Measurements from ENCODE around the gene P2RX3. TPM values are rescaled to one million over a fixed set of nuclear protein-coding genes. Genes with fewer than 3 reads are reported as not detected.

P2RX3 gene
- total and polyA plus RNA-seq, 2 of the 8 experiments (the other 6 are each of a cell fraction or from before 2014, with no cell fraction given) = 0.45 to 0.47 TPM

DNA sequence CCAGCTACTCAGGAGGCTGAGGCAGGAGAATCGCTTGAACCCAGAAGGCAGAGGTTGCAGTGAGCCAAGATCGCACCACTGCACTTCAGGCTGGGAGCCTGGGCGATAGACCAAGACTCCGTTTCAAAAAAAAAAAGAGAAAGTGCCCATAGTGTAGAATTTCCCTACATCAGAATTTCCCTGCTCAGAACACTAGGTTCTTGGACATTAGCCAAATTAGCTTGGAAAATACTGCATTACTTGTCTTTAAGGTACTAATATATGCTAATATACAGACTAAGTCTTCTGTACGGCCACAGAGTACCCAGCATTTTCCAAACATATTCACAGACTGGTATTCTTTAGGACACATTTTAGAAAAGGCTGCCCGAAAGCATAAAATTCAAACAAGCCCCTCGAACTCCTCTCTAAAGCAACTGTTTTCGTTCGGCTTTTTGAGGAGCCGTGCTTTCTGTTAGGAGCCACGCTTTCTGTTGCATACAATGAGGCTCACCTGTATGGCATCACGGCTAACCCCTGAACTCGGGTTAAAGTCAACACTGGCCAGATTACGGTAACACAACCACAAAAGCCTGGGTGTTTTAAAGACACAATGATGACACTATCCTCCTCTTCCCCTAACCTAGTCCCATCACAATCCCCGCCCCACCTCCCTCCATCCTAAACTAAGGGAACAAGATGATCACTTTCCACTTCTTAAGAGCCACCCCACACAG, 31.8 kb upstream of the P2RX3 start (continued):
- TF ChIP-seq, protein P1, sequence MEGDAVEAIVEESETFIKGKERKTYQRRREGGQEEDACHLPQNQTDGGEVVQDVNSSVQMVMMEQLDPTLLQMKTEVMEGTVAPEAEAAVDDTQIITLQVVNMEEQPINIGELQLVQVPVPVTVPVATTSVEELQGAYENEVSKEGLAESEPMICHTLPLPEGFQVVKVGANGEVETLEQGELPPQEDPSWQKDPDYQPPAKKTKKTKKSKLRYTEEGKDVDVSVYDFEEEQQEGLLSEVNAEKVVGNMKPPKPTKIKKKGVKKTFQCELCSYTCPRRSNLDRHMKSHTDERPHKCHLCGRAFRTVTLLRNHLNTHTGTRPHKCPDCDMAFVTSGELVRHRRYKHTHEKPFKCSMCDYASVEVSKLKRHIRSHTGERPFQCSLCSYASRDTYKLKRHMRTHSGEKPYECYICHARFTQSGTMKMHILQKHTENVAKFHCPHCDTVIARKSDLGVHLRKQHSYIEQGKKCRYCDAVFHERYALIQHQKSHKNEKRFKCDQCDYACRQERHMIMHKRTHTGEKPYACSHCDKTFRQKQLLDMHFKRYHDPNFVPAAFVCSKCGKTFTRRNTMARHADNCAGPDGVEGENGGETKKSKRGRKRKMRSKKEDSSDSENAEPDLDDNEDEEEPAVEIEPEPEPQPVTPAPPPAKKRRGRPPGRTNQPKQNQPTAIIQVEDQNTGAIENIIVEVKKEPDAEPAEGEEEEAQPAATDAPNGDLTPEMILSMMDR (IDR thresholded peaks at IDR 0.05; ENCODE audit: control extremely low read depth in 1 of 3, insufficient read depth in 1 of 3, low read depth in 1 of 3, low read length in 3 of 3) = no peak
- TF ChIP-seq RNF2 (IDR thresholded peaks at IDR 0.05; ENCODE audit: borderline replicate concordance, low read depth, low read length, missing control alignments, poor library complexity, severe bottlenecking) = no peak
- TF ChIP-seq SRF (IDR thresholded peaks at IDR 0.05; ENCODE audit: low read depth, low read length) = no peak
- TF ChIP-seq SAP30 (IDR thresholded peaks at IDR 0.05; ENCODE audit: insufficient read depth, insufficient replicate concordance, low read length) = no peak
- TF ChIP-seq RFX5 (IDR thresholded peaks at IDR 0.05; ENCODE audit: borderline replicate concordance, low read depth, low read length) = no peak
- TF ChIP-seq CREB1 (IDR thresholded peaks at IDR 0.05) = no peak
- TF ChIP-seq TAF7 (optimal IDR thresholded peaks at IDR 0.05; ENCODE audit: borderline replicate concordance, low read depth, low read length) = no peak

All from H1 (cell line).